ENCODE measurements around the gene TSPOAP1. TPM values are rescaled to one million over a fixed set of nuclear protein-coding genes. Genes with fewer than 3 reads are reported as not detected.

The TSPOAP1 gene
- total RNA-seq, 1 experiment from 2014 or later: not detected

DNA sequence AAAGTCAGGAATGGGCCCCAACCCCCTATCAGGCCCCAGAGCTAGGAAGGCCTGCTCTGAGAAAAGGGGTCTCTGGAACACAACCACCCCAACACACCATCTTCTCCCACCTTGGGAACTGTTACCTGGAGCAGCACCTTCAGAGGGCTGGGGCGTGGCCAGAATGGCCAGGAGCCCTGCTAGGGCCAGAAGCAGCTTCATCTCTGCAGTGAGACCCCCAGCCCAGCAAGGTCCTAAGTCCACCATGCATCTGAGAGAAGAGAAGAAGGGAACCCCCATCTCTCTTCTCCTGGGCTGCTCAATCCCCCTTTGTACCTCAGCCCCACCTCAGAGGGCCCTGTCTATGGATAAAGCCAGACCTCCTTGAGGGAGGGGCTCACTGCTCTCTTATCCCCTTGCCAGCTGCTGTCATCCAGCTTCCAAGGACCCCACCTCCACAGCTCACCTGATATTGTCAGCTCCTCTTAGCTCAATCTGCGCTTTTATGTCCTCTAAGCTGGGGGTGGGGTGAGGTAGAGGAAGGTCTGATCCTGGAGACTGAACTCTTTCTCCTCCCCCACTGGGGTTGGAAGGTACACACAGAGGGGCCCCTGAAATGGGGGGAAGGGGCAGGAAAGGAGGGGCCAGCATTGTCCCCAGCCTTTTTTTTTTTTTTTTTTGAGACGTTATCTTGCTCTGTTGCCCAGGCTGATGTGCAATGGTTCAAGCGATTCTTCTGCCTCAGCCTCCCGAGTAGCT lies 47.9 kb downstream of the TSPOAP1 start, which contains the start of gene MPO:
MPO (minus strand) TSS at position 456 of the 738 bp plus-strand sequence; CDS start at position 279, 177 bp downstream.
- no peak for DNase-seq (ENCODE audit: unreplicated experiment)
- no peaks in the 10 kb centered on the region for H3K4me1 Mint-ChIP-seq (ENCODE audit: insufficient read depth, unreplicated experiment)
- H3K27ac Mint-ChIP-seq (ENCODE audit: low read depth, unreplicated experiment): no peak within 1 kb of the TSS
- H3K27me3 Mint-ChIP-seq (ENCODE audit: insufficient read depth, unreplicated experiment): peaks cover 35% of the 10 kb centered on the region
- TF ChIP-seq CTCF (IDR thresholded peaks at IDR 0.05; ENCODE audit: unreplicated experiment): no peak
- H3K36me3 Mint-ChIP-seq (ENCODE audit: insufficient read depth, unreplicated experiment): no peaks in the 10 kb centered on the region
- intact Hi-C loops (cut with micrococcal nuclease): no loop called here
- no peak within 1 kb of the TSS for H3K4me3 Mint-ChIP-seq (ENCODE audit: unreplicated experiment)
- H3K9me3 Mint-ChIP-seq (ENCODE audit: unreplicated experiment): no peaks in the 10 kb centered on the region
- POLR2A ChIA-PET: no interaction called here
- BruUV-seq (replicated peaks): no TSS peak
- CTCF ChIA-PET: interaction anchor here (0.7 kb wide), 1 partner anchor 665 kb away, joined by 3 read pairs; no protein-coding TSS in a partner anchor

- BruUV-seq (replicated peaks): no TSS peak
- POLR2A ChIA-PET: no interaction called here
- no peak overlapping the region for H3K27ac Mint-ChIP-seq (ENCODE audit: low read depth, unreplicated experiment)
These were observed 48.7 kb downstream of the TSPOAP1 start for GRCh38 chr17:58279736-58280479.

GRCh38 chr17:58279016-58279711 lies 49.4 kb downstream of the TSPOAP1 start:
- no peaks in the 10 kb centered on the region for H3K36me3 Mint-ChIP-seq (ENCODE audit: insufficient read depth, unreplicated experiment)
- TF ChIP-seq CTCF (IDR thresholded peaks at IDR 0.05; ENCODE audit: unreplicated experiment): no peak
- H3K4me1 Mint-ChIP-seq (ENCODE audit: insufficient read depth, unreplicated experiment): no peaks in the 10 kb centered on the region
- no TSS peak for BruUV-seq (replicated peaks)
- no peak overlapping the region for H3K4me3 Mint-ChIP-seq (ENCODE audit: unreplicated experiment)
- POLR2A ChIA-PET: no interaction called here
- CTCF ChIA-PET: no interaction called here
- H3K9me3 Mint-ChIP-seq (ENCODE audit: unreplicated experiment): no peaks in the 10 kb centered on the region
- no peak for DNase-seq (ENCODE audit: unreplicated experiment)
- peaks cover 35% of the 10 kb centered on the region for H3K27me3 Mint-ChIP-seq (ENCODE audit: insufficient read depth, unreplicated experiment)
- H3K27ac Mint-ChIP-seq (ENCODE audit: low read depth, unreplicated experiment): no peak overlapping the region
- intact Hi-C loops (cut with micrococcal nuclease): no loop called here

More at GRCh38 chr17:58279736-58280479, 48.7 kb downstream of the TSPOAP1 start:
- CTCF ChIA-PET: no interaction called here
- no peak for DNase-seq (ENCODE audit: unreplicated experiment)
- peaks cover 35% of the 10 kb centered on the region for H3K27me3 Mint-ChIP-seq (ENCODE audit: insufficient read depth, unreplicated experiment)
- H3K9me3 Mint-ChIP-seq (ENCODE audit: unreplicated experiment): no peaks in the 10 kb centered on the region
- intact Hi-C loops (cut with micrococcal nuclease): no loop called here
- no peak for TF ChIP-seq CTCF (IDR thresholded peaks at IDR 0.05; ENCODE audit: unreplicated experiment)
- no peak overlapping the region for H3K4me3 Mint-ChIP-seq (ENCODE audit: unreplicated experiment)
- no peaks in the 10 kb centered on the region for H3K4me1 Mint-ChIP-seq (ENCODE audit: insufficient read depth, unreplicated experiment)
- H3K36me3 Mint-ChIP-seq (ENCODE audit: insufficient read depth, unreplicated experiment): no peaks in the 10 kb centered on the region

- Mint-ChIP-seq H3K4me3 (ENCODE audit: unreplicated experiment) (no peak overlapping the region), H3K36me3 (ENCODE audit: insufficient read depth, unreplicated experiment) (no peaks in the 10 kb centered on the region), H3K4me1 (ENCODE audit: insufficient read depth, unreplicated experiment) (no peaks in the 10 kb centered on the region), H3K27me3 (ENCODE audit: insufficient read depth, unreplicated experiment) (peaks cover 35% of the 10 kb centered on the region), H3K9me3 (ENCODE audit: unreplicated experiment) (no peaks in the 10 kb centered on the region), H3K27ac (ENCODE audit: low read depth, unreplicated experiment) (no peak overlapping the region)
- DNase-seq (ENCODE audit: unreplicated experiment): no peak
- intact Hi-C loops (cut with micrococcal nuclease): no loop called here
- ChIA-PET CTCF (no interaction called here), POLR2A (interaction anchor here (0.6 kb wide), 1 partner anchor 67 kb away, joined by 3 read pairs; no protein-coding TSS in a partner anchor)
- no TSS peak for BruUV-seq (replicated peaks)
- TF ChIP-seq CTCF (IDR thresholded peaks at IDR 0.05; ENCODE audit: unreplicated experiment): no peak
These were observed 50.0 kb downstream of the TSPOAP1 start for GRCh38 chr17:58278661-58279015.
